Hippocampal formation (tissue), 2 donors: ENCODE data around the gene FOXD3.
"Not testable (repeated sequence)": the region's sequence is repeated elsewhere in the genome, so short reads cannot be mapped to it uniquely, and the experiment has no call there.

Source experiments
- DNase-seq, 2 donors: peaks; one replicate each; lab custom pipeline; 2025; lab: John Stamatoyannopoulos, UW

FOXD3 gene

DNA sequence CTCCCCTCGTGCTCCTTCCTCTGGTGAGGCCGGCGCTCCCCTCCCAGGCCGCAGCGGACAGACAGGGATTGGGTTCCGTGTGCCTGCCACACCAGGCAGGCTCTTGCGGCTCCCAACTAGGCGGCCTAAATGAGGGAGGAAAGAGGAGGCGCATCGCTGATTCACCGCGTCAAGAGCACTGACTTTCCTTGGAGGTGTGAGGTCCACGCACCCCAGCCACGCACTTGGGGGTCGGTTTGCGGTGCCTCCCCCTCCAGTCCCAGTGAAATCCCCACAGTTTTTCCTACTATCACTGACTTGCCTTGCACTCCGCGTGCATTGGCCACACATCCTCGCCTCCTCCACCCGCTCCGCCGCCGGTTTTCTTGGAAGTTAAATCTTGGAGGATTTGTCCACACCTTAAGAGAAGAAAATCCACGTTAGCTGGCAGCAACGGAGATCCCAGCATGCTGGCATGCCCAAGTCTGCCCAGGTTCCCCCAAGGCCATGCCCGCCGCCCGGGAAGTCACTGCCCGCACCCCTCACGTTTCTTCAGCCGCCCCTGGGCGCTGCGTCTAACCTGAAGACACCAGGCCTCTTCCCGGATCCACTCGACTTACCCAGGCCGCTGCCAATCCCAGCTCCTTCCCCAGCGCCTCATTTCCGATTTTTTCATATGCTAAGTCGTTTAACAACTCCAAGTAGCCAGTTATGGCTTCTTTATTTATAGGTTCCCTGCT is 1.1 kb upstream of the FOXD3 start:
- no peak for DNase-seq

DNA sequence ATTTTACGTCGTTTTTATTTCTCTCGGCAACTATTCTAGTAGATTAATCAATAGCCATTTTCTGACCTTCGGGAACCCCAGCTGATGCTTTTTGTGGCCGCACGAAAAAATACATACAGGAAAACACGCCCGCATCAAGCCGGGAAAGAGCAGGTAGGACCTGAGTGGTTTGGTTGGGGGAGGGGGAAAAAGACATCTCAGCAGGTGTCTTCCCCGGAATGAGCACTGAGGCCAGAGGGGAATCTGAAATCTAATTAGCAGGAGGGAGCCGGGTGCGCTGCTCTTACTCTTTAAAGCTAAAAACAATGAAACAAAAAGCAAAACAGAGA is 618 bp upstream of the FOXD3 start:
- no peak for DNase-seq

DNA sequence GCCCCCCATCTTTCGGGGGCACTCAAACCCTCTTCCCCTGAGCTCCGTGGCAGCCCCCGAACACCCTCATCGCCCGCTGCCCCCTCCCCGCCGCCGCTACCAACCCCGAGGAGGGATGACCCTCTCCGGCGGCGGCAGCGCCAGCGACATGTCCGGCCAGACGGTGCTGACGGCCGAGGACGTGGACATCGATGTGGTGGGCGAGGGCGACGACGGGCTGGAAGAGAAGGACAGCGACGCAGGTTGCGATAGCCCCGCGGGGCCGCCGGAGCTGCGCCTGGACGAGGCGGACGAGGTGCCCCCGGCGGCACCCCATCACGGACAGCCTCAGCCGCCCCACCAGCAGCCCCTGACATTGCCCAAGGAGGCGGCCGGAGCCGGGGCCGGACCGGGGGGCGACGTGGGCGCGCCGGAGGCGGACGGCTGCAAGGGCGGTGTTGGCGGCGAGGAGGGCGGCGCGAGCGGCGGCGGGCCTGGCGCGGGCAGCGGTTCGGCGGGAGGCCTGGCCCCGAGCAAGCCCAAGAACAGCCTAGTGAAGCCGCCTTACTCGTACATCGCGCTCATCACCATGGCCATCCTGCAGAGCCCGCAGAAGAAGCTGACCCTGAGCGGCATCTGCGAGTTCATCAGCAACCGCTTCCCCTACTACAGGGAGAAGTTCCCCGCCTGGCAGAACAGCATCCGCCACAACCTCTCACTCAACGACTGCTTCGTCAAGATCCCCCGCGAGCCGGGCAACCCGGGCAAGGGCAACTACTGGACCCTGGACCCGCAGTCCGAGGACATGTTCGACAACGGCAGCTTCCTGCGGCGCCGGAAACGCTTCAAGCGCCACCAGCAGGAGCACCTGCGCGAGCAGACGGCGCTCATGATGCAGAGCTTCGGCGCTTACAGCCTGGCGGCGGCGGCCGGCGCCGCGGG is 837 bp downstream of the FOXD3 start:
- no peak for DNase-seq

DNA sequence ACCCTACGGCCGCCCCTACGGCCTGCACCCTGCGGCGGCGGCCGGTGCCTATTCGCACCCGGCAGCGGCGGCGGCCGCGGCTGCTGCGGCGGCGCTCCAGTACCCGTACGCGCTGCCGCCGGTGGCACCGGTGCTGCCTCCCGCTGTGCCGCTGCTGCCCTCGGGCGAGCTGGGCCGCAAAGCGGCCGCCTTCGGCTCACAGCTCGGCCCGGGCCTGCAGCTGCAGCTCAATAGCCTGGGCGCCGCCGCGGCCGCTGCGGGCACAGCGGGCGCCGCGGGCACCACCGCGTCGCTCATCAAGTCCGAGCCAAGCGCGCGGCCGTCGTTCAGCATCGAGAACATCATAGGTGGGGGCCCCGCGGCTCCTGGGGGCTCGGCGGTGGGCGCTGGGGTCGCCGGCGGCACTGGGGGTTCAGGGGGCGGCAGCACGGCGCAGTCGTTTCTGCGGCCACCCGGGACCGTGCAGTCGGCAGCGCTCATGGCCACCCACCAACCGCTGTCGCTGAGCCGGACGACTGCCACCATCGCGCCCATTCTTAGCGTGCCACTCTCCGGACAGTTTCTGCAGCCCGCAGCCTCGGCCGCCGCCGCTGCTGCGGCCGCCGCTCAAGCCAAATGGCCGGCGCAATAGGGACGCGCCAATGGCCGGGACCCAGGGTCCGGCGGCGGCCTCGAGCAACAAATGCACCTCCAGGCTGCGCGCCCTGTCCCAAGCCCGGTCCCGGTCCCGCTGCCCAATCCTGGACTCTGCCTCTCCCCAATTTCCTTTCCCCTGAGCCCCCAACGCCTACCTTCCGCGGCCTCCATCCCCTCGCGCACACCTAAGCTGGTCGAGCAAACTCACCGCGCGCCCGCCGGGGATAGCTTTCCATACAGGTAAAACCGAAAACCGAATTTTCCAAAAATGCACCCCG is 1.8 kb downstream of the FOXD3 start:
- DNase-seq: no peak

DNA sequence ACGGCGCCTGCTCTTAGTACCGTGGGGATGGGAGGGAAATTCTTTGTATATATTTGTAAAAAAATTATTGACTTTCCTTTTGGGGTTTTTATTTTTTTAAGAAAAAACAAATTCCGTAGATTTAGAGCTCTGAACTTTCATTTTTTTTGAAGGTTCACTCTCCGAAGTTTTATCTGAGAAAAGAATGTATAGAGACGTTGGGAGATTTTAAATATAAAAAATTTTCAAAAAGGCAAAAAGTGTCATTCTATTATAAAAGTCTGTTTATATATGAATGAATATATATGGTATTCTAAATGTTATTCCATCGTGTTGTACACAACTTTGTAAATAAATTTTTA is 2.4 kb downstream of the FOXD3 start:
- DNase-seq: no peak

DNA sequence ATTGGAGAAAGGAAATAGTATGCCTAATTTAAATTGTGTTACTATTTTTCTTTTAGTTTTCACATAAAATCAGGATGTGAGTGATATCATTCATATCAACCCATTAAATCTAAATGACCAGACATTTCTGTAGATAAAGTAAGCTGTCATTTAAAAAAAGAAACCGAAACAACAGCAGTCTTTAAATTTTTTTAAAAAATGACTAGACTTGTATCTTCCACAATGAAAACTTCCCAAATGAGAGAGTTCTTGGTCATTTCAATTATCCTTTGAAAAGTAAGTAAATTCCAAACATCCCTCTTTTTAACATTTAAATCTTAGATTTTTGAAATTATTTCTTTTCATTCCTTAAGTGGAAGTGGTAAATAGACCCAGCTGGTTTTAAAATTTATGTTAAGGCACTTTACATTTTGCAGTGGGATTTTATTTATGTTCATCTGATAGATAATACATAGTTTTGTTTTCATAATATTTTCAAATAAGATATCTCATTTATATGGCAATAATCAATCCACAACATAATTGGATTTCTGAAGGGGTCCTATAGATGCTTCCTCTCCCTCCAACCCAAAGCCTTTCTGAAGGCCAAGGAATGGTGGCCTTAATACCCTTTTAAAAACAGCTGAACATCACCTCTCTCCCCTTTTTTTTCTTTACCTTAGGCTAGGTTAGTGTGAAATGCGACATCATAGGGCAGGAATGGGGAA is 3.1 kb downstream of the FOXD3 start:
- no peak for DNase-seq

DNA sequence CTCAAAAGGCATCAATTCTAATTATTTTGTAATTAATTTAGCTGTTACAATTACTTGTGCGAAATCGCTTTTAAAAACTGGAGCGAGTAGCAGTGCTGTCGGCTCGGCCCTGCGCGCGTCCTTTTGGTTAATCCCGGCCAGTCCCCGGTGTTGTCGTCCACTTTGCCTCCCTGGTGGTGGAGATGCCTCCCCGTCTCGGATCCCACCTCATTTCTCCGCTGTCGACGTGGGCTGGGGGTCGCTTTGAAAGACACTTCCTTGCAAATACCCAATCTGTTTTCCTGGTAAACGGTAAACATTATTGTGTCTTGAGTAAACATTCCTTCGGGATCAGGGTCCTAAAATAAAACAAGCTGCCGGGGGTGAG is 3.7 kb downstream of the FOXD3 start:
- DNase-seq: no peak

DNA sequence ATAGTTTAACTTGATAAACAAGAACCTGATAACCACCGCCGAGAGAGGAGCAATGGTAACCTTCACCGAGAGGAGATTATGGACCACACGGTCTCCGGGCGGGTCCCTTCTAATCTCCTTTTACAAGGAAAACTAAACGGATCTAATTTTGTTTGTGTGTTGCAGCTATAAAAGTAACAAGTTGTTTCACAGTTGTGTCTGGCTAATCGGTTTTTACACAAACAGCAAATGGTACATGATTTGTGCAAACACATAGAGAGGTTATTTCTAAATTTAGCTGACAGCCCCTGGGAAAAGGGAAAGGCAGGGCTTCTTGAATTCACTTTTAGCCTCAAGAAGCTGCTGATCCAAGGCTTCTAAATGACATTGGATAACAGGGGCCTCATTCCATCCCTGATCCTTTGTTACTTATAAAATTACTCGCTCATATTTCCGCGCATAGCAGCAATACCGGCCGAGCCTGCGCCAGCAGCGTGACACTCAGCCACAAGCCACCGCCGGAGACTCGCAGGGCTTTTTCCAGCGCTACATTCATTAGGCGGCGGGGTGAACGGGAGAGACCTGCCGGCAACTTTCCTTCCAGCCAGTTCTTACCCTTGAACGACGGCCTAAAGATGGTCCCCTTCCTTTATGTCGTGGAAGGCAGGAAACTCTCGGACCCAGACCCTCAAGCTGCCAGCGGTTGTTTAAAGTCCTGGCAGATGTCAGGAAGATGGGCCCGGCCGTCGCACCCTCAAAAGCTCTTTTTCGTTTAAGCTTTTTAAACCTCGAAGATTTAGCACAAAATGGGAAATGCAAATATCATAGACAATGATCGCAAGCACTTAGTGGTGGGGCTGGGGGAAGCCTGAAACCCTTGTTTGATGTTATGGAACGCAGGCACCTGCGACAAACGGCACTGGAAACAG is 4.4 kb downstream of the FOXD3 start:
- DNase-seq: no peak

DNA sequence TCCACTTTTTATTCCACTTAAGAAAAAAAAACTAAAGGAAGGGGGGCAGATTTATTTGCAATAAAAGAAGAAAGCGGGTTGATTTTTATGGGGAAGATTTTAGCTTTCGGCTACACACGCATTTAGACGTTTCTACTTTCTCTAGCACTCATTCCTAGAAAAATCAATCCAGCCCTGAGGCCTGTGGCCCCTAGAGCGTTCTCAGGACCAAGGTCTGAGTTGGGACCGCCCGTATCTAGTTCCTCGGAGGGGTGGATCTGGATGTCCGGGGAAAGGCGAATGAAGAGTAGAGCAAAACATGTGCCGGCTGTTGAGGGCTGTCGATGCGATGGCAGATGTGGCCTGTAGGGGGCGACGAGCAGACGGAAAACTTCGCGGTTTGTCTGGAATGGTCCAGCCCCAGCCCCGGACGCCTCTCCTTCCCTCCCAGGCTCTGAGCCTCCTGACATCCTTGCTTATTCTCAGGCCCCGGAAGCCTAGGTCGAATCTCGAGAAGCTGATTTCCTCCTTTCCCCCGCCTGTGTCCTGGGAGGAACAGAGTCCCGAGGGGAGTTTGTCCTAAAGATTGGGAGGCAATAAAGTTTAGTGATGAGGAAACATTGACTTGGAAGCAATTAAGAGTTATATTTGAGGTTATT is 5.2 kb downstream of the FOXD3 start:
- no peak for DNase-seq

DNA sequence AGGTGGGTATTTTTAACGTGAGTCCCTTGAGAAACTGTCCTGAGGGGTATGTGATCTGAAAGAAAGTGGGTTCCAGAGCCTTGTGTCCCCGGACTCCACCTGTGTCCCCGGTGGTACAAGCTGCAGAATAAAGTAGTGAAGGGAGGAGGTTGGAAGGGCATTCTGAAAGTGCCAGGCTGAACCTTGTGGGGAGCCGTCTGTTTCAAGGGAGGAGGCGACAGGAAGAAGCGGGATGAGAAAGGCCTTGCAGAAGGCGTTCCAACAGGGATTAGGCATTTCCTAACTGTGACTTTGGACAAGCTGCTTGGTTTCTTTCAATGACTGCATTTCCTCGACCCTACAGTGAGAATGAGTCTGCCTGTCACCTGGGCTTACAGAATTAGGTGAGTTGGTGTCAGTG is 5.8 kb downstream of the FOXD3 start:
- no peak for DNase-seq

DNA sequence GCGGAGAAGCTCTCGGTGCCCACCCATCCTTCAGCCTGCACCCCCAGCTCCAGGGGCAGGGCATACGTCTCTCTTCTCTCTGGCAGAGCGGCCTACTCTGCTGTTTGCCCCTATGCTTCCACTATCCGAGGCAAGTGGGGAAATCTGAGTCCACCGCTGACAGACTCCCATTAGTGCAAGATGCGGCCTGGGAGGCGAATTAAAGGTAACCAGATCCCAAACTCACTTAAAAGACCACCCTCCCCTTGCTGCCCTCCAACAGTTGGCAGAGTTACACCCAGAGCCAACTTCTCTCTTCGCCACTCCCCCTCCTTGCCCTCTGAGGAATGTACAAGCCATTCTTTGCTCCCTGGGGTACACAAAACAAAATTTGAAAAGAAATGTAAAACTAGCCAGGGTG is 6.4 kb downstream of the FOXD3 start:
- DNase-seq: no peak

DNA sequence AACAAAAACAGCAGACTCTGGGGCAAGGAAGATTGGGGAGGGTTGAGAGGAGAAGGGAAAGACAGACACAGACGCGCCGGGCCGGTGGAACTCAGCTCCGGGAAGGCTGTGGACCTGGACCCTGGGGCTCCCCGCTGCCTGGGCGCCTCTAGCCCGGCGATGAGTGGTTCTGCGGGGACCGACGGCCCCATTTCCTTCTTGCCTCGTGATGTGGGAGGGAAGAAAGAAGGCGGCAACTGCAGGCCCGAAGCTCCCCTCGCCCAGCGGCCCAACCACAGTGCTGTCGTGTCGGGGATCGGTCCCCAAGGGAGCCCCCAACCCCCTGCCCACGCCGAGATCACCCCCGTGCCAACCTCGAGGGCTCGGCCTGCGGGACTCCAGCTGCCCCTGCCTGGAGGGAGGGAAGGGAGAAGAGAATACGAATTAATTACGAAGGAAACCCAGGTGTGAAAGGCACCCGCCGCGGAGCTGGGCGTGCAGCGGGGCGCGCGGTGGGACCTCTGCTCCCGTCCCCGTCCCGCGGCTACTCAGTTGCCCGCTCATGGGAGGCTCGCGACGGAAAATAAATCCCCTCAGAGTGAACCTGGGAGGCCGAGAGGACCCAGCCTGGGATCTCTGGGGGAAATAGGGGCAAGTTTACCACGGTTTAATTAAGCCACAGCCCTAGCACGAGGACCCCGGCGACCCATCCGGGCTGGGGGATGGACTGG is 7.4 kb downstream of the FOXD3 start:
- no peak for DNase-seq

DNA sequence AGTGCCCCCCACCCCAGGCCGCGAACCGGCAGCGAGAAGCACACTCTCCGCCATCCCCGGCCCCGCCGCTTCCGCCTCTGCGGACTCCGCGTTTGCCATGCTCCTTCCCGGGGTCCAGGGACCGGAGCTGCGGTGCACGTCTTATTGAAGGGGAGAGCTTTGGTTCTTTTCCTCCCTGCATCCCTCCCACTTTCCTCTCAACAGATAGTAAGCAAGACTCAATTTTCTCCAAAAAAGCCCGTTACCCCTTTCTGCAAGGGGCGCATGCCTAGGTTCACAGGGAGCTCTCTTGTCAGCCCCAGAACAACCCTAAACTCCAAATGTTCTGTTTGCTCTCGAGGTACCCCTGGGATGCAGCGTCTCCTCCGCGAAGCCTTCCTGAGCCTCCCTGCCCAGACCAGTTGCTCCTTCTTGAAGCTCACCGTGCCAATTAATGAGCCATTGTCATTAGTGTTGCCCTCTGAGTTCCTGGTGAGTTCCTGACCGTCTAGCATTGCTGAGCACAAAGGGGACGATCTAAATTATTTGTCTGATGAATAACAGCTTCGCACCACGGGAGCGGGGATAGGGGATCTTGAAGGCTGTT is 8.1 kb downstream of the FOXD3 start:
- no peak for DNase-seq

DNA sequence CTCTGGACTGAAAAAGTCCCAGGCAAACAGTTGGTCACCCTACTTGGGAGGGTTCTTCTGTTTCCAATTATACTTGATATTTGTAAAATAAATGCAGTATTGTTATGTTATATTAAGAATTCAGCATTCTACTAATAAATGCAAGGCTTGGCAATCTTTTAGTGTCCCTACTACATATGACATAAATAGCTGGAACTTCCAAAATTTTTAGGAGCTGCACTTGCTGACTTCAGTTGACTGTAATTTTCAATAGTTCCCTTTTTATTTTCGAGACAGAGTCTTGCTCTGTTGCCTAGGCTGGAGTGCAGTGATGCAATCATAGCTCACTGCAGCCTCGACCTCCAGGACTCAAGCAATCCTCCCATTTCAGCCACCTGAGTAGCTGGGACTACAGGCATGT is 20.0 kb downstream of the FOXD3 start:
- no peak for DNase-seq

DNA sequence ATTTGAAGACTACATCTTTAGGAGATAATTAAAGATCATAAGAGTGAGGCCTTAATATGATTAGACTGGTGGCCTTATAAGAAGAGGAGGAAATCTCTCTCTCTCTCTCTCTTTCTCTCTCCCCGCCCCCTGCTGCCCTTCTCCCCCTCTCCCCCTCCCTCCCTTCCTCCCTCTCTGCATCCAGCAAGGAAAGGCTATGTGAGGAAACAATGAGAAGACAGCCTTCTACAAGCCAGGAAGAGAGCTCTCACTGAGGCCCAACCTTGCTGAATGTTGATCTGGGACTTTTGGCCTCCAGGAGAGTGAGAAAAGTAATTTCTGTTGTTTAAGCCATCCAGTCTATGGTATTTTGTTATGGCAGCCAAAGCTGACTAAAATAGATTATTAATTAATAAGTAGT is 21.6 kb downstream of the FOXD3 start:
- no peak for DNase-seq

DNA sequence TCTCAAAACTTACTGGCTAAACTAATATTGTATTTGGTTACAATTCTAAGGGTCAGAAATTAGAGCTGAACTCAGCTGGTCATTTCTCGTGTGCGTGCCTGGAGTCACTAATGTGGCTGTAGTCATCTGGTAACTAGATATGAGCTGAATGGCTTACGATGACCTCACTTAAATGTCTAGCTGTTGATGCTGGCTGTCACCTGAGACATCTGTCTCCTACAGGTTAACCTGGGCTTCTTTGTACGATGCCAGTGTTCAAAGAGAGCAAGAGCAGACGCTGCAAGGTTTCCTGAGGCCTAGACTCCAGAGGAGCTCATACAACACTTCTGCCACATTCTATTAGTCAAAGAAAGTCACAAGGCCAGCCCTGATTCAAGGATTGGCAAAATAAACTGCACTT is 28.0 kb downstream of the FOXD3 start:
- DNase-seq: no peak

DNA sequence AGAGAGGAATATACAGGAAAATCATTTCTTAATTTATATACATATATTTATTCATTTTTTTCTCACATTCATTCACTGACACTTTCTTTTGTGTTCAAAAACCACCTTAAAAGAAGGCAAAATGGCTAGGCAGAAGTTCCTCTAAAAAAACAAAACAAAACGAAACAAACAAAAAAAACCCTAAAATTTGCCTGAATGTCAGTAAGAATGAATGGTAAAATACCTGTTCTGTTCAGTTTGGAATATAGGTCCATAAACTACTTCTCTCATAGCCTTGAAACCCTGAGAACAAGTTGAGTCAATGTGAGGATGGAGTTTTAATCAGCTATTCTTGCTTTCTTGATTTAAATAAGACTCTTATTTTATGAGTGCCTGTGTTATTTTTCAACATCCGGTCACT is 30.4 kb downstream of the FOXD3 start:
- DNase-seq: no peak

DNA sequence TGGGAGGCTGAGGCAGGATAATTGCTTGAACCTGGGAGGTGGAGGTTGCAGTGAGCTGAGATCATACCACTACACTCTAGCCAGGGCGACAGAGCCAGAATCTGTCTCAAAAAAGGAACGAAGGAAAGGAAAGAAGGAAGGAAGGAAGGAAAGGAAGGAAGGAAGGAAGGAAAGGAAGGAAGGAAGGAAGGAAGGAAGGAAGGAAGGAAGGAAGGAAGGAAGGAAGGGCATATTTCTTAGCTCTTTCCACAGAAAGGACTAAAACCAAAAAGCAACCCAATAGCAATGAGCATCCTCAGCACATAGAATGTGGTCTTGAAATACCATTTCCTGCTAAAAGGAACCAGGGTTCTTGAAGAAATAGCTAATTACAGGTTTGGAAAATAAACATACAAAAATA is 33.9 kb downstream of the FOXD3 start:
- DNase-seq: not testable (repeated sequence)

DNA sequence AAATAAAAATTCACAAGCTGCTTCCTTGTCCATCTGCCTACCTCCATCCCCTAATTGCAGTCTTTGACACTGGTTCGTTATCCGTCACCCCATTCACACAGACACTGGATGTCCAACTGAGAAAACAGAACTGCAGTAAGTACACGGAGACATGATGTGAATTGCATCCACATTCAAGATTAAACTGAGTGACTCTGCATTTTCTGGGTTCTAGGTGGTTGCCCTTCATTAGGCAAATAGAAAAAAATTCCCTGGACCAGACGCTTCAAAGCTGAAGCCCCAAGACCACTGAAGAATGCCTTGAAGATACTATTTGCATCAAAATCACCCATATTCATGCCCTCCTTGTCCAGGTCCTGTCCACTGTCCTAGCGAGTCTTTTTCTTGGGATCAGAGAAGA is 37.2 kb downstream of the FOXD3 start:
- DNase-seq: no peak
